ENCODE data around the gene STEAP2. TPM values are rescaled to one million over a fixed set of nuclear protein-coding genes. Genes with fewer than 3 reads are reported as not detected.

STEAP2 gene
- total RNA-seq, 1 experiment from 2014 or later, result 10.1 TPM

DNA sequence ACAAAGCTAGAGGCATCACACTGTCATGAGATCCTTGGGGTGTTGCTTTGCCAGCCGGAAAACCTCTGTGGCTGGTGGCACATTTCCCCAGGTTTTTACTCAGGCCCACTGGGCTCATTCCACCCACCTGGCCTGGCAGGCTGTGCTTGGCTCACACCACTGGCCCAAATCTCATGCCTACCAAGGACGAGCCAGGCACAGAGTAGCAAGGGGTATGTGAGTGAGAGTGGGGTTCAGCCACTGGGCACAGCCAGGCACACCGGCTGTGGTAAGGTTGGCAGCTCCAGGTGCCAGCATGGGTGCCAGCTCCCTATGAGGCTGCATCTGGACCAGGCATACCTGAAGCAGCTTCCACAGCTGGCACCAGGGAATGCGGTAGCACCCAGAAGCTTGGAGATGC is 35.9 kb upstream of the STEAP2 start:
- TF ChIP-seq EZH2 (IDR thresholded peaks at IDR 0.05; ENCODE audit: low read depth), result no peak
- TF ChIP-seq, protein P1, sequence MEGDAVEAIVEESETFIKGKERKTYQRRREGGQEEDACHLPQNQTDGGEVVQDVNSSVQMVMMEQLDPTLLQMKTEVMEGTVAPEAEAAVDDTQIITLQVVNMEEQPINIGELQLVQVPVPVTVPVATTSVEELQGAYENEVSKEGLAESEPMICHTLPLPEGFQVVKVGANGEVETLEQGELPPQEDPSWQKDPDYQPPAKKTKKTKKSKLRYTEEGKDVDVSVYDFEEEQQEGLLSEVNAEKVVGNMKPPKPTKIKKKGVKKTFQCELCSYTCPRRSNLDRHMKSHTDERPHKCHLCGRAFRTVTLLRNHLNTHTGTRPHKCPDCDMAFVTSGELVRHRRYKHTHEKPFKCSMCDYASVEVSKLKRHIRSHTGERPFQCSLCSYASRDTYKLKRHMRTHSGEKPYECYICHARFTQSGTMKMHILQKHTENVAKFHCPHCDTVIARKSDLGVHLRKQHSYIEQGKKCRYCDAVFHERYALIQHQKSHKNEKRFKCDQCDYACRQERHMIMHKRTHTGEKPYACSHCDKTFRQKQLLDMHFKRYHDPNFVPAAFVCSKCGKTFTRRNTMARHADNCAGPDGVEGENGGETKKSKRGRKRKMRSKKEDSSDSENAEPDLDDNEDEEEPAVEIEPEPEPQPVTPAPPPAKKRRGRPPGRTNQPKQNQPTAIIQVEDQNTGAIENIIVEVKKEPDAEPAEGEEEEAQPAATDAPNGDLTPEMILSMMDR (conservative IDR thresholded peaks at IDR 0.05), result no peak
- BruUV-seq (replicated peaks), result no TSS peak
- Histone ChIP-seq H3K36me3 (ENCODE audit: low read depth) (no peaks in the 10 kb centered on the region), H4K20me1 (ENCODE audit: insufficient read depth) (no peaks in the 10 kb centered on the region), H3K9me3 (ENCODE audit: insufficient read depth, low read depth) (peaks cover 8% of the 10 kb centered on the region), H3K79me2 (ENCODE audit: low read depth) (no peaks in the 10 kb centered on the region), H3K27me3 (ENCODE audit: insufficient read depth, low read depth) (no peaks in the 10 kb centered on the region), H3K4me3 (no peak overlapping the region), H3K4me1 (replicated peaks; ENCODE audit: insufficient read depth) (peaks cover 32% of the 10 kb centered on the region), H3F3A (ENCODE audit: insufficient read depth, low read depth) (peaks cover 26% of the 10 kb centered on the region), H3K27ac (no peak overlapping the region), H2AFZ (no peak overlapping the region), H3K4me2 (no peak overlapping the region), H3K9me2 (ENCODE audit: insufficient read depth) (no peaks in the 10 kb centered on the region)
- intact Hi-C loops (cut with micrococcal nuclease; ENCODE audit: unreplicated experiment), result no loop called here
- CTCF ChIA-PET, result no interaction called here
- POLR2A ChIA-PET (ENCODE audit: unreplicated experiment), result no interaction called here
- no peak for DNase-seq

DNA sequence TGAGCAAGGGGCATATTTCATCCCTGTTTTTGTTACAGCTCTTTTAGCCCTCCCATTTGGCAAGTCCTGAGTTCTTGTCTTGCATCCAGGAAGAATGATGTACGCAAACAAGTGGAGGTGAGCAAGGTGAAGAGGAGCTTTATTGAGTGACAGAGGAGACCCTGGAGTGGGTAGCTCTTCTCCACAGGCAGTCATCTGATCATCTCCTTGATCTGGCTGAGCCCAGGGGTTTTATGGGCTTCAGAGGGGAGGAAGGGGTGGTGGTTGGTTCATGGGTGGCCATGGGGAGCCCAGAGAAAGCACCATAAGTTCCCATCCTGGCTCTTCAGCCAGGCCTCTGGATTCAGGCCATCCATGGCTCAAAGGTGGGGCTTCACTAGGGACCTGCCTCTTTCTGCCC is 35.3 kb upstream of the STEAP2 start:
- H3K27ac ChIP-seq, result no peak overlapping the region
- no peak overlapping the region for H3K4me2 ChIP-seq
- ChIA-PET POLR2A (ENCODE audit: unreplicated experiment) (no interaction called here), CTCF (interaction anchor here (0.6 kb wide), 1 partner anchor 75 kb away, joined by 4 read pairs; no protein-coding TSS in a partner anchor)
- H3K27me3 ChIP-seq (ENCODE audit: insufficient read depth, low read depth), result no peaks in the 10 kb centered on the region
- no peak overlapping the region for H3K4me3 ChIP-seq
- H3F3A ChIP-seq (ENCODE audit: insufficient read depth, low read depth), result peaks cover 29% of the 10 kb centered on the region
- peaks cover 37% of the 10 kb centered on the region for H3K4me1 ChIP-seq (replicated peaks; ENCODE audit: insufficient read depth)
- H4K20me1 ChIP-seq (ENCODE audit: insufficient read depth), result no peaks in the 10 kb centered on the region
- TF ChIP-seq, protein P1 (conservative IDR thresholded peaks at IDR 0.05), result no peak
- no peak for TF ChIP-seq EZH2 (IDR thresholded peaks at IDR 0.05; ENCODE audit: low read depth)
- intact Hi-C loops (cut with micrococcal nuclease; ENCODE audit: unreplicated experiment), result no loop called here
- peaks cover 8% of the 10 kb centered on the region for H3K9me3 ChIP-seq (ENCODE audit: insufficient read depth, low read depth)
- no peaks in the 10 kb centered on the region for H3K9me2 ChIP-seq (ENCODE audit: insufficient read depth)
- no peaks in the 10 kb centered on the region for H3K79me2 ChIP-seq (ENCODE audit: low read depth)
- no TSS peak for BruUV-seq (replicated peaks)
- no peaks in the 10 kb centered on the region for H3K36me3 ChIP-seq (ENCODE audit: low read depth)
- H2AFZ ChIP-seq, result no peak overlapping the region
- DNase-seq, result no peak

DNA sequence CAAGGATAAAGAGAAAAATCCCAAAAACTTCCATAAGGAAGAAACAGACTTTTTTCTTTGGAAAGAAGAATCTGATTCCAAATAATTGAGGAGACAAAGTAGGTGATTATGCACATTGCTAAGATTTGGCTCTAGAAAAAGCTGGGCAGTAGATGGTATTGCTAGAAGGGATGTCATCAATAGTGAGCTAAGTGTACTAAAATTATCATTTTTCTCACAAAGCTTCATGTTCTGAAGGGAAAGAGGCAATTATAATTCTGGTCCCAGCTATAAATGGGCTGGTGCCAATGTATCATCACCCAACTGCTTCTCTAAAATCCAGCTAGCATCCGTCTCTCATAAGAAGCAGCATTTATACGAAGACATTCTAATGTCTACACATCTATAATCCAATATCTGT is 33.4 kb upstream of the STEAP2 start:
- Histone ChIP-seq H3K36me3 (ENCODE audit: low read depth) (no peaks in the 10 kb centered on the region), H3K9me3 (ENCODE audit: insufficient read depth, low read depth) (peaks cover 8% of the 10 kb centered on the region), H3K9me2 (ENCODE audit: insufficient read depth) (no peaks in the 10 kb centered on the region), H3F3A (ENCODE audit: insufficient read depth, low read depth) (peaks cover 29% of the 10 kb centered on the region), H3K4me1 (replicated peaks; ENCODE audit: insufficient read depth) (peaks cover 42% of the 10 kb centered on the region), H4K20me1 (ENCODE audit: insufficient read depth) (no peaks in the 10 kb centered on the region), H3K79me2 (ENCODE audit: low read depth) (no peaks in the 10 kb centered on the region), H2AFZ (peak overlapping the region; percentile 61; the same call in 1 of the 2 replicates), H3K27me3 (ENCODE audit: insufficient read depth, low read depth) (no peaks in the 10 kb centered on the region), H3K4me2 (peak overlapping the region; percentile 59; the same call in 1 of the 2 replicates), H3K27ac (peak overlapping the region; percentile 93), H3K4me3 (no peak overlapping the region)
- TF ChIP-seq, protein P1 (conservative IDR thresholded peaks at IDR 0.05), result no peak
- TF ChIP-seq EZH2 (IDR thresholded peaks at IDR 0.05; ENCODE audit: low read depth), result no peak
- ChIA-PET CTCF (interaction anchor here (1.2 to 1.6 kb wide), 2 partner anchors 24 to 33 kb away, joined by 3 to 14 read pairs; partner anchors contain the start of genes STEAP1 and STEAP2), POLR2A (ENCODE audit: unreplicated experiment) (interaction anchor here (0.5 kb wide), 1 partner anchor 1859 kb away, joined by 3 read pairs; no protein-coding TSS in a partner anchor)
- BruUV-seq (replicated peaks), result no TSS peak
- intact Hi-C loops (cut with micrococcal nuclease; ENCODE audit: unreplicated experiment), result no loop called here
- no peak for DNase-seq

Data from PC-9 (cell line).